Fibroblast of skin of right biceps (primary cell): Measurements from ENCODE around the gene SPATA16.
"Not testable (repeated sequence)": the region's sequence is repeated elsewhere in the genome, so short reads cannot be mapped to it uniquely, and the experiment has no call there.

Source experiments
- DNase-seq: peaks from one replicate; pipeline ENCODE4 v3.0.0-alpha.2; 2013

The SPATA16 gene

GRCh38 chr3:173140986-173141385 lies at the start of gene SPATA16:
Gene SPATA16 (minus strand): TSS chr3:173141235. CDS start chr3:173117731, 23,504 bp downstream.
- no peak for DNase-seq

- DNase-seq, result not testable (repeated sequence)
These were observed 42.0 kb upstream of the SPATA16 start for GRCh38 chr3:173183022-173183421.

DNA sequence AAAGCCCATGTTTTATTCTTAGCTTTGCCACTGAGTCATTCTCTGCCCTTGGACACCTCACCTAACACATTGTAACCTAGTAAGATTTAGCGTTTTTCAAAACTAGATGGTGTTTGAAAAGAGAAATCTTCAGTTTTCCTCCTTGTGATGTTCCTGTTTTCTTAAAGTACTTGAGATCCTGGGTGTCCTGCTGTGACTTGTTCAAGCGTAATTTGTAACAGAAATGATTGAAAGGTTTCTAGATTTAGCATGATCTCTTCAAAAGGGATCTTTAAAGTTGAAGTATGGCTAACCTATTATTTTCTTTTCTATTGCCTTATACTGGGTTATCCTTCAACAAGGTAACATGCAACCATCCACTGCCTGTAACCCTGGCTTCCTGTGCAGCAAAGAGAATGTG lies 32.6 kb upstream of the SPATA16 start:
- no peak for DNase-seq

- DNase-seq, result not testable (repeated sequence)
These were observed 18.1 kb upstream of the SPATA16 start for GRCh38 chr3:173159139-173159538.

DNA sequence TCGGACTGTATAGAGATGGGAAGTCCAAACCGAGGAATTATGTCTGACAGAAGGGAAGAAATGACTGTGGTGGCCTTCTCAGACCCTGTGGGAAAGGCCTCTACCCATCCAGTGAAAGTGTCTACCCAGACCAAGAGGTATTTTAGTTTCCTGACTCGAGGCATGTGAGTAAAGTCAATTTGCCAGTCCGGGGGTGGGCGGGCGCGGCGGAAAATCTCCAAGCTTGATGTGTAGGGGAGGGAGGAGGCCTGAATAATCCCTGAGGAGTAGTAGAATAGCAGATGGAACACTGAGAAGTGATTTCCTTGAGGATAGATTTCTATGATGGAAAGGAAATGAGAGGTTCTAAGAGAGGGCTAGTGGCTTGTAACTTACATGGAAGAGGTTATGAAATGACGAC lies 15.5 kb upstream of the SPATA16 start:
- DNase-seq, result not testable (repeated sequence)

DNA sequence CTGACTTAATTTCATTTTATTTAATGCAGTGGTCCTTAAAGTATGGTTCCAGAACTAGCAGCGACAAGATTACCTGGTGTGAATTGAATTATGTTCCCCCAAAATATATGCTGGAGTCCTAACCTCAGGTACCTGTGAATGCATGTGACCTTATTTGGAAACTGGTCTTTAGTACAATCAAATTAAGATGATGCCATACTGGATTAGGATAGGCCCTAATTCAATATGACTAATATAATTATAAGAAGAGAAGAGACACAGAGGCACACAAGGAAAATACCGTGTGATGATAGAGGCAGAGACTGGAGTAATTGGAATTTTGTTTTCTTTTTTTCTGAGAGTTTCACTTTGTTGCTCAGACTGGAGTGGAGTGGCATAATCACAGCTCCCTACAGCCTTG lies 12.6 kb upstream of the SPATA16 start:
- no peak for DNase-seq

GRCh38 chr3:173139420-173139819 lies 1.6 kb downstream of the SPATA16 start:
- no peak for DNase-seq

DNA sequence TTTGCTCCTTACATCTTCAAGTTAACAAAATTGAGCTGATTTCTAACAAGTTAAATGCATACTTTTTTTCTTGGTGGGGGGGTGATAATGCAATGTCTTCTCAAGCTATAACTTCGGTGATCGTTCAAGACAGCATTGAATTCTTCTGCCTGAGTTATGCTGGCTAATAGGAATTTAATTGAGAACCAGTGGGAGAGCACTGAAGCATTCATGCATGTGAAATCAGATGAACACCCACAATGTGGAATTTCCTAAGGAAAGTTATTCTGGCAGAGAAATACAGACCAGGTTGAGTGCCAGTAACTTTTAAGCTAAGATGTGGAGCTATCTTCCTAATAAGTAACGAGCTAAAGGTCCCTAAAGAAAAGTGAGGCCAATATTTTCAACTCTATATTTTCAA lies 3.0 kb downstream of the SPATA16 start:
- no peak for DNase-seq

- no peak for DNase-seq
These were observed 6.0 kb downstream of the SPATA16 start for GRCh38 chr3:173135059-173135458.

DNA sequence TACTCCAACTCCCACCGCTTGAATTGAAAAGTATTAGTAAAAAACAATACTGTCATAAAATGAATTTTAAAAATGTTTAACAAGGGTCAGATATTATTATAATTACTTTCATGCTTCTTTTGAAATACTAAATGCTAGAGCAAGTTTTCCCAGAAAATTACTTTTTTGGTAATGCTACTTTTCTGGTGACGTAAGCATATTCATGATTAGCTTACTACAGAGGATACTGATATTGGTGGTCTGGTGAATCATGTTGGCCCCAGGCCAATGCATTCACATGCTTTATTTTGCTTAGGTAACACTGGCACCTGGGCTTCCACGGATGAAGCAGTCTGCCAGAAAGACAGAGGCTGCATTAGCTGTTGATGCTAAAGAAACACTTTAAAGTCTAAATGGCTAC lies 12.4 kb downstream of the SPATA16 start:
- DNase-seq, result no peak

DNA sequence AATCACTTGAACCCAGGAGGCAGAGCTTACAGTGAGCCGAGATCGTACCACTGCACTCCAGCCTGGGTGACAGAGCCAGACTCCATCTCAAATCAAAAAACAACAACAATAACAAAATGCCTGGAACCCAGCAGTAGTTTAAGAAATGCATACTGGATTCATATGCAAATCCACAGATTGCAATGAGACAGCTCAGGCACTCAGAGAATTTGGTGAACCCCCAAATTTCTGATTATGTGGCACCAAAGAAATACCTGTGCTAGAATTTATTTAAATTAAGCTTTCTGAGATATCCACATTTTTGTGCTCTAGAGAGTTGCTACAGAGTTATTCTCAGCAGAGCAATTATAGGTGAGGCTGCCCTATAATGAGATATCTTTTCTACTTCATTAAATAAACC lies 29.7 kb downstream of the SPATA16 start:
- DNase-seq, result no peak

DNA sequence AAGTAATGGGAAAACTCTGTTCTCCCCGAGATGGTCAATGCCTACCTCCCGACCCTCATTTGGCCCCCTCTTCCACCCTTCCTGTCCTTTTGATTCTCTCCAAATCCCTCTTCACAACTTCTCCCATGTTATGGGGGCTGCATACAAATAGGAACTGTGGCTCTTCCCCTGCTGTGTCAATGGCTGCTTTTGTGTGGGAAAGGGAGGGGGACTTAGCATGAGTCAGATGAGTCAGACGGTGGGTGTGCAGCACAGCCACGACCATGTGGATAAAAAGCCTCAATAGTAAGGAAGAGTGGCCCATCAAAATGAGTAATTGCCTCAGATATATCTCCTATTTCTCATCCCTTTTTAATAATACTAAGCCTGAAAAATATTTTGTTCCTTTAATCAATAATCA lies 31.9 kb downstream of the SPATA16 start:
- DNase-seq, result no peak

GRCh38 chr3:173103469-173103868 lies 37.6 kb downstream of the SPATA16 start:
- no peak for DNase-seq

GRCh38 chr3:173098959-173099358 lies 42.1 kb downstream of the SPATA16 start:
- DNase-seq, result no peak

GRCh38 chr3:173096994-173097785 lies 43.8 kb downstream of the SPATA16 start:
- DNase-seq, result peak; percentile 5

- no peak for DNase-seq
These were observed 44.9 kb downstream of the SPATA16 start for GRCh38 chr3:173096140-173096539.

DNA sequence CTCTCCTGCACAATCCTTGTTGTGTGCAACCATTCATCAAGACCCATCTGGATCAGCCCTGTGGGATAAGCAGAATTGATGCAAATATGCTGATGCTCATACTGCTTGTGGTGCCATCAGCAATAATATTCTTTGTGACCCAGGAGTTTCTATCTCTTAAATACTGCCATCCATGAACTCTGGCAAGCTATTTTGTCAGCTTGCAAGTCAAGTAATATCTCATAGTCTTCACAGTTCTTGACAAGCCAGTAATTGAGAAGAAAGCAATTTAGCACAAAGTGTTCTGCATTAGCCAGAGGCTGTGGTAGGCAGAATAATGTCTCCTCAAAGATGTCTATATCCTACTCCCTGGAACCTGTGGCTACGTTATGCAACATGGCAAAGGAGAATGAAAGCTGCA lies 49.0 kb downstream of the SPATA16 start:
- no peak for DNase-seq

DNA sequence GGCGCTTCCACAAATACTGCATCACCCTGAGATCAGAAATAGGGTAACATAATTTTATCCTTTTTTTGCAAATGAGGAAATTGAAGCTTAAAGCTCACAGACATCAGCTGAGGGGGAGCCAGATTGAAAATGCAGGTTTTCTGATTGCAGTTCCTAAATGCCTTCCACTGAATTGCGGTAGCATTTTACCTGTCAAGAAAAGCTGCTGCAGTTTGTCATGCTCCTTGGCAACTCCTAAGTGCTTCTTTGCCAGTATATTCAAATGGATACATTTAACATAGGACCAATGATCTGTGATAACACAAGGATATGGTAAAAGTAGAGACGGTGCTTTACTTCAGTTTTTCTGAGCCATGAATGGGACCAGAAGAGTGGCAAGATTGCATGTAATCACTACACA lies 50.5 kb downstream of the SPATA16 start:
- DNase-seq, result no peak

- DNase-seq, result no peak
These were observed 51.8 kb downstream of the SPATA16 start for GRCh38 chr3:173089283-173089682.

DNA sequence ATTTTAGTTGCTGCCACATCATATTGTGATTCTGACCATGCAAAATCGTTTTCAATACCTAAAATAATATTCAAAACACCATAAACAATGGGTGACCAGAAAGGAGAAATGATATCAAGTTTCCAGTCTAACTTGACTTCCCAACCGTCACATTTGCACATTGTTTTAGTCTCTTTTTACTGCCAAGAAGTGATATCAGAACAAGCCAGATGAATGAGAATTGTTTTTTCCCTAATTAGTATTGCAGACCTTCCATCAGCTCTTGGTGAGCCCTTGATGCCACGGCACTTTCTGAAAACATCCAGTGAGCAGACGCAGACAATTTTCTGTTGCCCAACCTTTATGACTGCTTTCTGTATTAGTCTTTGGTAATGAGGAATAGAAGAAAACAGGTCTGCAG lies 62.5 kb downstream of the SPATA16 start:
- DNase-seq, result no peak

DNA sequence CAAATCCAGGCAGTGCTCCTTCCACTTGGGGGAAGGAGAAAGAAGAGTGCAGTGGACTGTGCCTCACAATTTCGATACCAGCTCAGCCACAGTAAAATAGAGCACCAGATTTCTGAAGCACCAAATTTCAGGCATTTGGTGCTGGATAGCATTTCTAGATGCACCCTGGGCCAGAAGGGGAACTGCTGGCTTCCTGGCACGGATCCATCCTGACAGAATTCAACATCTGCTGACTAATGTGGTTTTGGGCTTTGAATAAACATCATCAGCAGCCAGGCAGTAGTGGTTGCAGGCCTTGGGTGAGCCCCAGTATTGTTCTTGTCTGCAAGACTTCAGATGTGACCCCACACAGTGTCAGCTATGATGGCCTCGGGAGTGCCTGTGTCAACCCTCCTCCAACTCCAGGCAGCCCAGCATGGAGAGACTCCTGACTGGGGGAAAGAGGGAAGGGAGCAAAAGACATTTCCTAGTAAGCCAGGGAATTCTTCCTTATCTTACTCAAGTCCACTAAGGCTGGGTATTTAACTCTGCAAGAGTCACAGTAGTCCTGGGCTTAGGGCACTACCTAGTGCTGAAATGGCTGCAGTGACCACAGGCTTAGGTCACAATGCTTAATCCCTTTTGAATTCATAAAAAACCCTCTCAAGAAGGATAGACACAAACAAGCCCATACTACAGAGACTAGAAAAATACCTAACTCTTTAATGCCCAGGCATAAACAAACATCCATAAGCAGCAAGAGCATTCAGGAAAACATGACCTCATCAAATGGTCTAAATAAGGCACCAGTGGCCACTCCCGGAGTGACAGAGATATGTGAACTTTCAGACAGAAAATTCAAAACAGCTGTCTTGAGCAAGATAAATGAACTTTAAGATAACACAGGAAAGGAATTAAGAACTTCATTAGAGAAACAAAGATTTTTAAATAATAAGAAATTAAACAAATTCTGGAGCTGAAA lies 74.7 kb downstream of the SPATA16 start:
- peak; percentile 66 for DNase-seq

DNA sequence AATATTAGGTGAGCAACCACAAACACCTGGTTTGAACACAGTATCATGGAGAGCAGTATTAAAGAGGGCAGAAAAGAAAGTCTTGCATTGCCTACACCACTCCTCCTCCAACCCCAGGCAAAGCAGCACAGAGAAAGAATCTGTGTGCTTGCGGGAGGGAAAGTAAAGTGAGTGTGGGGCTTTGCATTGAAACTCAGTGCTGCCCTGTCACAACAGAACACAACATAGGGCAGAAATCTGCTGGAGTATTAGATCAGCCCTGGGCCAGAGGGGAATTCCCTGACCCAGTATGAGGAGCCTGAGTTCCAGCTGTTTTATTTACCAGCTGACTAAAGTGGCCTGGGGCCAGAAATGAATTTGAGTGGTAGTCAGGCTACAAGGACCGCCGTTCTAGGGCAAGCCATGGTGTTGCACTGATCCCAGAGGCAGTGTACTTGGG lies 75.5 kb downstream of the SPATA16 start:
- no peak for DNase-seq

DNA sequence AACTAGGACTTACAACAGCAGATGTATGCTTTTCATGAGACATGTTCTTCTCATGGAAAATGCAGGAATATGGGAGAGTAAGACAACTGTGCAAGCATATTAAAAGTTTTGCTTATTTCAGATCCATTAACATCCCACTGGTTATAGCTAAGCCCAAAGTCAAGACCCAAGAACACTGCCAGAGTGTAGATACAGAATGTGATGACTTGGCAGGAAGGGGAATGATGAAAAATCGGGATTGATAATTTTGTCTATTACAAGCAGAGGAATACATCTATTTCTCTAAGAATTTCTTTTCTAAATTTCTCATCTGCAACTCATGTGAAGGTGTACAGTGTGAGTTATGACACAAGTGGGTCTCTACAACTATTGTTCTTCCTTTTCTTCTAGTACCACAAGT lies 76.4 kb downstream of the SPATA16 start:
- no peak for DNase-seq

- no peak for DNase-seq
These were observed 82.8 kb downstream of the SPATA16 start for GRCh38 chr3:173058229-173058628.
